ENCODE results near the gene C1GALT1. TPM values are rescaled to one million over a fixed set of nuclear protein-coding genes. Genes with fewer than 3 reads are reported as not detected.

C1GALT1 gene
- total RNA-seq, 4 donors from 2014 or later, result 26.8 to 45.9 (median 29.4) TPM

- intact Hi-C loops (cut with DNase I; ENCODE audit: low total_unique reads), result no loop called here
- DNase-seq (ENCODE audit: low spot score in 2 of 2), result no peak
- WGBS, 2 donors, result 77 to 81% methylated on average over 3 of the region's 3 CpGs
- no peak overlapping the region for H3K4me3 ChIP-seq (ENCODE audit: low read depth, poor library complexity, severe bottlenecking)
- no peak for TF ChIP-seq CTCF (IDR thresholded peaks at IDR 0.05)
- TF ChIP-seq POLR2A (IDR thresholded peaks at IDR 0.05), result no peak
These were observed 16.0 kb upstream of the C1GALT1 start for GRCh38 chr7:7166318-7166717.

- 84 to 90% methylated on average over 1 of the region's 1 CpG for WGBS, 2 donors
- no peak for DNase-seq (ENCODE audit: low spot score in 2 of 2)
- no peak for TF ChIP-seq CTCF (IDR thresholded peaks at IDR 0.05)
- TF ChIP-seq POLR2A (IDR thresholded peaks at IDR 0.05), result no peak
- no peak overlapping the region for H3K4me3 ChIP-seq (ENCODE audit: low read depth, poor library complexity, severe bottlenecking)
- intact Hi-C loops (cut with DNase I; ENCODE audit: low total_unique reads), result no loop called here
These were observed 13.0 kb upstream of the C1GALT1 start for GRCh38 chr7:7169296-7169695.

- H3K4me3 ChIP-seq (ENCODE audit: low read depth, poor library complexity, severe bottlenecking), result no peak overlapping the region
- TF ChIP-seq CTCF (IDR thresholded peaks at IDR 0.05) (no peak), POLR2A (IDR thresholded peaks at IDR 0.05) (no peak)
- DNase-seq (ENCODE audit: low spot score in 2 of 2), result no peak
- WGBS, 2 donors, result 68 to 69% methylated on average over 6 of the region's 6 CpGs
- intact Hi-C loops (cut with DNase I; ENCODE audit: low total_unique reads), result no loop called here
These were observed 8.2 kb upstream of the C1GALT1 start for GRCh38 chr7:7173956-7174632.

DNA sequence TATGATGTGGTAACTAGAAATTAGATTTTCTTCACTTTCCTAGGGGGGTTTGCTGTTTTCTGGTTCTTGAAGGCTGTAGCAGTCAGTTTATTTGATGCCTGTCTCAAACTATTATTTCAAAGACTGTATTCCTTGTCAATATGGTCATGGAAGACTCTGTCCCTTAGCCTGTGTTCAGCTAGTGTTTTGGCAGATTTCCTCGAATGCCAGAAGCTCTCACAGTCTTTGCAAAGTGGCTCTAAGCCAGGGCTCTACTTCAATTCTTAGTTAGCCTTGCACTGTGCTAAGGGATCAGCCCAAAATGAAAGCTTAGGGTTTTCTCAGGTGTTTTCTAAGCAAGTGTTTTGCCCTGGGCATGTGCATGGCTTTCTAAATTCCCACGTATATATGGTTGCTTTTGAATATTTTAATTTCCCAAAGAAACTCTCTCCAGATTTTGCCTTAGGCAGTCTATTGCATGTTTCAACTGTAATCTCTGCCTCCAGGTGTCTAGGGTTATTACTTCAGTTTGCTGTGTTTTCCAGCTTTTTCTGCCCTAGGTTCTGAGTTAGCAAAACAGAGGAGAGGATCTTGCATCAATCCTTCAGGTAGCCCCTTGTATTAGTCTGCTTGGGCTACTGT, 7.2 kb upstream of the C1GALT1 start:
- intact Hi-C loops (cut with DNase I; ENCODE audit: low total_unique reads), result no loop called here
- 32 to 35% methylated on average over 2 of the region's 2 CpGs for WGBS, 2 donors
- H3K4me3 ChIP-seq (ENCODE audit: low read depth, poor library complexity, severe bottlenecking), result no peak overlapping the region
- TF ChIP-seq POLR2A (IDR thresholded peaks at IDR 0.05) (no peak), CTCF (IDR thresholded peaks at IDR 0.05) (no peak)
- no peak for DNase-seq (ENCODE audit: low spot score in 2 of 2)

DNA sequence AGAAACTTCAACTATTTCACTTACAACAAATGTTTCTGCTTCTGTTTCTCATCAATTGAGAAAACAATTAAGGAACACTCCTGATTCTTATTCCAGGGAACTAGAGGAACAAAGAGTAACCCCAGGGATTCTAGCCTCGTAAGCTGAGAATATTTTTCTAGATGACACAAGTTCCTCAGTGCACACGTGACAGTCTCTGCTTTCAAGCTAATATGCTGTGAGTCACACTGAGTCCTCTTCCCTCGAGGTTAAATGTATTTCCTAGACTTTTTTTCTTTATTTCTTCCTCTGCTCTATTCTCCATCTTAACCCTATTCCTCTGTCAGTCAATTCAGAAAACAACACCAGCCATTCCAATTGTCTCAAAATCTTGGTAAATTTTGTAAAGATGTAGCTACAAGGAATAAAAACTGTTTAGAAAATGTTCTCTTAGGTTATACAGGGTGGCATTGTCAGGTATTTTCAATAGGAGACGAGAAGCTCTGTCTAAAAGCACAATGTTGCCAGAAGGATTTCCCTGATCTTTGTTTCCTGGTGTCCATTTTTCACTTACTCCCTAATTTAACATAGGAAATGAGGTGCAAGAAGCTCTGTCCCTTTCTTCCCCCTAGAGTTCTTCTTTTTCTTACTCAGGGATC, 5.8 kb upstream of the C1GALT1 start:
- DNase-seq (ENCODE audit: low spot score in 2 of 2), result peak in 1 of 2 donors; percentile 60
- intact Hi-C loops (cut with DNase I; ENCODE audit: low total_unique reads), result no loop called here
- 9 to 16% methylated on average over 4 of the region's 4 CpGs for WGBS, 2 donors
- TF ChIP-seq POLR2A (IDR thresholded peaks at IDR 0.05) (no peak), CTCF (IDR thresholded peaks at IDR 0.05) (no peak)
- H3K4me3 ChIP-seq (ENCODE audit: low read depth, poor library complexity, severe bottlenecking), result no peak overlapping the region

All from lower leg skin (tissue), 4 donors.